K562 (cell line): ENCODE data around the gene EVC. TPM values are rescaled to one million over a fixed set of nuclear protein-coding genes. Genes with fewer than 3 reads are reported as not detected.

Source experiments
- ATAC-seq: fragments of 200-7000 bp; cut with Tn5 transposase; 3 replicates; pipeline ENCODE4 v1.9.1; 2020; ENCODE audit warnings: moderate library complexity
- BruUV-seq: library from RNA; stranded (reverse); fragments of 400-500 nt; replicated peaks from 2 replicates; lab custom pipeline; 2021; lab: Mats Ljungman, UMichigan
- CTCF ChIA-PET: fragments of 300-600 bp; formaldehyde crosslinking; extraction: SDS; loops from one replicate; lab custom pipeline; 2021; ENCODE audit warnings: low intra/inter-chr PET ratio; lab: Yijun Ruan, JAX
- POLR2A ChIA-PET: fragments of 300-600, 350-650 bp; sonication (Branson Sonifier 250); formaldehyde crosslinking; extraction: SDS; loops from one replicate; lab custom pipeline; 2021; ENCODE audit warnings: antibody characterized with exemption, inconsistent platforms; lab: Yijun Ruan, JAX
- DNase-seq, 4 experiments: peaks; one replicate each; pipeline versions ENCODE4 v3.0.0 to v3.0.0-alpha.2; 2011 to 2018; ENCODE audit warnings: low spot score in 3 of 4, mixed read lengths in 3 of 4; ENCODE audit errors: extremely low read depth in 1 of 4
- FAIRE-seq: peaks from 2 replicates; lab custom pipeline; 2011; peaks lifted over from hg19 to GRCh38; lab: Jason Lieb, UNC
- H2AFZ ChIP-seq: 2 replicates; pipeline ENCODE4 v1.6.0; 2011; ENCODE audit warnings: low read depth, low read length, control low read depth, inconsistent platforms
- H3K27ac ChIP-seq: fragments of 200-600 bp; 3 replicates; pipeline ENCODE4 v1.8.0; 2011; ENCODE audit warnings: low read depth, mild to moderate bottlenecking, control low read depth, inconsistent platforms, low read length, moderate library complexity, mixed read lengths; ENCODE audit errors: extremely low read depth
- H3K27me3 ChIP-seq, 2 experiments: fragments of 300-600 bp in 1 of 2; 2 replicates in 1 of 2; 3 replicates in 1 of 2; pipeline versions ENCODE4 v1.6.0 to v1.8.0; 2011; ENCODE audit warnings: inconsistent platforms in 2 of 2, low read length in 2 of 2, mild to moderate bottlenecking in 1 of 2, mixed read lengths in 1 of 2, moderate library complexity in 1 of 2; ENCODE audit not compliant: control insufficient read depth in 2 of 2, insufficient read depth in 2 of 2
- H3K36me3 ChIP-seq: fragments of 300-600 bp; 3 replicates; pipeline ENCODE4 v1.8.0; 2011; ENCODE audit warnings: mild to moderate bottlenecking, low read length, inconsistent platforms; ENCODE audit not compliant: control insufficient read depth, insufficient read depth
- H3K4me1 ChIP-seq, 2 experiments: fragments of 200-600 bp in 1 of 2; replicated peaks in 1 of 2; 2 replicates in 1 of 2; 3 replicates in 1 of 2; pipeline versions ENCODE4 v1.5.1 to v1.8.0; 2011; ENCODE audit warnings: inconsistent platforms in 2 of 2, low read length in 2 of 2, mild to moderate bottlenecking in 1 of 2, mixed read lengths in 1 of 2, moderate library complexity in 1 of 2; ENCODE audit not compliant: control insufficient read depth in 2 of 2, insufficient read depth in 2 of 2
- H3K4me2 ChIP-seq: 2 replicates; pipeline ENCODE4 v1.6.1; 2011; ENCODE audit warnings: low read length, control low read depth, inconsistent platforms, mixed read lengths; ENCODE audit not compliant: insufficient read depth
- H3K4me3 ChIP-seq: fragments of 200-600 bp; sonication (generic), shearing (Covaris generic); 2 replicates; pipeline ENCODE4 v1.5.1; 2016; ENCODE audit warnings: control low read depth, inconsistent platforms
- H3K79me2 ChIP-seq: fragments of 200-600 bp; 3 replicates; pipeline ENCODE4 v1.8.0; 2011; ENCODE audit warnings: low read length, inconsistent platforms; ENCODE audit not compliant: control insufficient read depth, insufficient read depth
- H3K9ac ChIP-seq, 2 experiments: 2 replicates each; pipeline versions ENCODE4 v1.6.0 to v1.6.1; 2011; ENCODE audit warnings: low read depth in 2 of 2, low read length in 2 of 2, control low read depth in 1 of 2, inconsistent platforms in 1 of 2, mild to moderate bottlenecking in 1 of 2, mixed read lengths in 1 of 2; ENCODE audit not compliant: insufficient read depth in 1 of 2
- H3K9me1 ChIP-seq: one replicate; pipeline ENCODE4 v1.6.0; 2011; ENCODE audit warnings: inconsistent platforms, mild to moderate bottlenecking, low read length, moderate library complexity; ENCODE audit not compliant: control insufficient read depth, insufficient read depth
- H3K9me3 ChIP-seq: replicated peaks from 2 replicates; pipeline ENCODE4 v1.5.1; 2011; ENCODE audit warnings: low read depth, low read length, inconsistent platforms; ENCODE audit not compliant: control insufficient read depth, insufficient read depth
- H4K20me1 ChIP-seq: replicated peaks from 2 replicates; pipeline ENCODE4 v1.6.1; 2011; ENCODE audit warnings: low read length, inconsistent platforms, mixed read lengths; ENCODE audit not compliant: control insufficient read depth, insufficient read depth
- HMG20B ChIP-seq: fragments of 250-450 bp; sonication (Bioruptor Pico); IDR thresholded peaks from 2 replicates; pipeline ENCODE4 v1.5.0; 2021; ENCODE audit warnings: mild to moderate bottlenecking
- L3MBTL2 ChIP-seq: fragments of 450-650 bp; IDR thresholded peaks from 2 replicates; pipeline ENCODE4 v1.6.1; 2016; ENCODE audit warnings: mild to moderate bottlenecking, moderate library complexity
- NONO ChIP-seq, 2 experiments: fragments of 200-400 bp in 1 of 2; fragments of 450-650 bp in 1 of 2; formaldehyde crosslinking in 1 of 2; IDR thresholded peaks; 2 replicates each; pipeline ENCODE4 v1.6.1; 2017; ENCODE audit warnings: low read depth in 2 of 2, mild to moderate bottlenecking in 2 of 2, moderate library complexity in 2 of 2, low read length in 1 of 2
- SRSF7 ChIP-seq: fragments of 200-400 bp; formaldehyde crosslinking; optimal IDR thresholded peaks from 2 replicates; pipeline ENCODE3; 2017; ENCODE audit warnings: mild to moderate bottlenecking, low read depth, low read length
- TFAM ChIP-seq: fragments of 250-450 bp; sonication (Bioruptor Pico); conservative IDR thresholded peaks from 2 replicates; pipeline ENCODE4 v1.5.0; 2021; ENCODE audit warnings: mild to moderate bottlenecking, moderate library complexity
- U2AF2 ChIP-seq: fragments of 200-400 bp; formaldehyde crosslinking; optimal IDR thresholded peaks from 2 replicates; pipeline ENCODE3; 2017; ENCODE audit warnings: low read depth, mild to moderate bottlenecking, low read length
- ZBTB2 ChIP-seq: fragments of 450-650 bp; IDR thresholded peaks from 2 replicates; pipeline ENCODE4 v1.6.1; 2016; ENCODE audit warnings: antibody characterized with exemption
- ZC3H11A ChIP-seq: IDR thresholded peaks from 2 replicates; pipeline ENCODE4 v1.6.1; 2012; ENCODE audit warnings: low read depth, low read length, improper control_type of control experiment
- ZNF717 ChIP-seq: fragments of 250-450 bp; sonication (Bioruptor Pico); IDR thresholded peaks from 2 replicates; pipeline ENCODE4 v1.5.0; 2021
- WGBS: fragments of 100-300 bp; shearing (Covaris generic); methylation state at CpG from one replicate; pipeline ENCODE4 v1.1.6; 2016; ENCODE audit warnings: low coverage, mixed read lengths; ENCODE audit not compliant: insufficient coverage; ENCODE audit errors: missing lambda C conversion rate; 5-methylcytosine and 5-hydroxymethylcytosine counted together
- in situ Hi-C: fragments of 300-500 bp; cut with MboI; formaldehyde crosslinking; loops from 4 replicates; pipeline ENCODE4 v1.15.0; 2018; ENCODE audit warnings: inconsistent platforms, mixed read lengths
- intact Hi-C: fragments of 100-400 bp; cut with micrococcal nuclease; formaldehyde crosslinking; loops from 2 replicates; pipeline ENCODE4 v1.14.2; 2022
- polyA plus RNA-seq, 8 experiments: library from polyadenylated mRNA; depleted of rRNA in 4 of 8; stranded (reverse) in 5 of 8; unstranded in 3 of 8; fragments of >200 nt; fragmentation: Nextera tagmentation in 2 of 8; fragmentation: Illumina TruSeq in 1 of 8; extraction: Ambion mirVana in 2 of 8; extraction: Trizol in 1 of 8; gene quantifications; 2 replicates each; pipeline versions ENCODE4 v1.2.1 to v1.2.3, GENCODE V29; 2011 to 2014; ENCODE audit warnings: inconsistent platforms in 1 of 8, missing spikeins in 1 of 8
- total RNA-seq, 7 experiments: library from RNA; depleted of rRNA in 6 of 7; stranded (reverse); fragments of >200 nt in 6 of 7; fragmentation: Illumina TruSeq in 2 of 7; extraction: Trizol in 2 of 7; gene quantifications; 2 replicates each; pipeline versions ENCODE4 v1.2.1 to v1.2.3, GENCODE V29; 2011 to 2021; ENCODE audit warnings: low replicate concordance in 1 of 7

EVC gene
- total and polyA plus RNA-seq, 9 of the 15 experiments (the other 6 are each of a cell fraction or from before 2014, with no cell fraction given) = 0.03 to 3.2 (median 1.1) TPM

GRCh38 chr4:5798946-5799345, 87.9 kb downstream of the EVC start:
- WGBS = 17% methylated on average over 11 of the region's 11 CpGs

More at GRCh38 chr4:5798946-5799345, 87.9 kb downstream of the EVC start:
- Histone ChIP-seq H3K27me3 (peaks cover 0 to 16% of the 10 kb centered on the region in 2 experiments; a peak in 1 of 5 replicates), H3K9me1 (no peaks in the 10 kb centered on the region), H3K9ac (no peak overlapping the region), H3K79me2 (no peaks in the 10 kb centered on the region), H3K36me3 (no peaks in the 10 kb centered on the region), H4K20me1 (no peaks in the 10 kb centered on the region), H2AFZ (no peak overlapping the region), H3K4me3 (no peak overlapping the region), H3K4me1 (no peaks in the 10 kb centered on the region), H3K9me3 (no peaks in the 10 kb centered on the region), H3K27ac (no peak overlapping the region), H3K4me2 (no peak overlapping the region)
- ATAC-seq (no peak), FAIRE-seq (no peak), DNase-seq (no peak)
- TF ChIP-seq SRSF7 (no peak), TFAM (CRISPR knock-in tag) (no peak), ZNF717 (CRISPR knock-in tag) (no peak), ZBTB2 (no peak), U2AF2 (no peak), NONO (IDR thresholded peaks at IDR 0.05; ENCODE audit: low read depth in 2 of 2, low read length in 1 of 2) (no peak), ZC3H11A (no peak), HMG20B (no peak), L3MBTL2 (no peak)
- CTCF ChIA-PET = no interaction called here
- in situ Hi-C loops (loop anchor here (10.0 kb wide), 1 partner anchor 404 kb away; no protein-coding TSS in a partner anchor), intact Hi-C loops (no loop called here)
- no TSS peak for BruUV-seq
- POLR2A ChIA-PET = no interaction called here
